H1 (cell line): ENCODE measurements around the gene PRELID1.

Experiments used
- ATF3 ChIP-seq: IDR thresholded peaks from 2 replicates; pipeline ENCODE4 v1.6.1; 2011; ENCODE audit warnings: low read depth, mild to moderate bottlenecking, low read length; ENCODE audit not compliant: insufficient read depth
- CEBPB ChIP-seq: IDR thresholded peaks from 2 replicates; pipeline ENCODE4 v1.6.1; 2012; ENCODE audit warnings: low read depth, low read length
- CHD1 ChIP-seq: IDR thresholded peaks from 2 replicates; pipeline ENCODE4 v1.6.1; 2012; ENCODE audit warnings: low read depth, low read length, improper control_type of control experiment
- HDAC2 ChIP-seq, 2 experiments: fragments of 300-600 bp in 1 of 2; sonication (generic) in 1 of 2; IDR thresholded peaks; 2 replicates each; pipeline ENCODE4 v1.6.1; 2011 to 2012; ENCODE audit warnings: low read depth in 2 of 2, low read length in 2 of 2, mild to moderate bottlenecking in 2 of 2, moderate library complexity in 2 of 2, borderline replicate concordance in 1 of 2, inconsistent platforms in 1 of 2
- SIN3A ChIP-seq, 2 experiments: IDR thresholded peaks in 1 of 2; conservative IDR thresholded peaks in 1 of 2; 2 replicates each; pipeline ENCODE4 v1.6.1; 2011 to 2012; ENCODE audit warnings: low read length in 2 of 2, improper control_type of control experiment in 1 of 2, low read depth in 1 of 2, mild to moderate bottlenecking in 1 of 2
- SIX5 ChIP-seq: IDR thresholded peaks from 2 replicates; pipeline ENCODE4 v1.6.1; 2011; ENCODE audit warnings: mild to moderate bottlenecking, low read depth, low read length
- TAF1 ChIP-seq: IDR thresholded peaks from 2 replicates; pipeline ENCODE4 v1.6.1; 2011; ENCODE audit warnings: mild to moderate bottlenecking, low read depth, low read length
- TF ChIP-seq, protein P1 (sequence below), 3 experiments: IDR thresholded peaks; 1 replicate in 2 of 3; 2 replicates in 1 of 3; pipeline versions ENCODE4 v1.5.1 to v1.6.1; 2011; ENCODE audit warnings: low read length in 3 of 3, mild to moderate bottlenecking in 3 of 3, inconsistent platforms in 2 of 3, low read depth in 1 of 3, moderate library complexity in 1 of 3; ENCODE audit not compliant: insufficient read depth in 1 of 3; ENCODE audit errors: control extremely low read depth in 1 of 3

DNA sequence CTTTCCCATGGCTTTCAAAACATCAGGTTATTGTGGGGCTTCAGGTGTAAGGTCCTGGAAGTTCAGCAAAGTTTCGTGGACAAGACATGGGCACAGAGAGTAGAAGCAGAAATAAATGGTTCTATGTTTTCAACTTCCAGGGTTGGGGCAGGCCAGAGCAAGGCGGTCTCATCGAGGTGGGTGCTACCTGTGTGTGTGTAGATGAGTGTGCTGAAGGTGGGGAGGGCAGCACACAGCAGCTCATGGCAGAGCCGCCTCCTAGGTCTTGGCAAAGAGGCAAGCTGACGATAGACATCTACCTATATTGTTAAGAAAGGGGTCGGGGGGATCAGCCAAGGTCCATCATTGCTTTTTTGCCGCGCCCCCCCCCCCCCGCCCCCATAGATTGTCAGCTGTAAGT is 3.9 kb upstream of the PRELID1 start:
- TF ChIP-seq ATF3 (no peak), HDAC2 (IDR thresholded peaks at IDR 0.05; ENCODE audit: borderline replicate concordance in 1 of 2, low read depth in 2 of 2, low read length in 2 of 2) (no peak), SIX5 (no peak), TAF1 (no peak), CEBPB (no peak), SIN3A (conservative IDR thresholded peaks at IDR 0.05 in 1 of 2, IDR thresholded peaks at IDR 0.05 in 1 of 2; ENCODE audit: low read depth in 1 of 2, low read length in 2 of 2) (no peak), CHD1 (no peak)
- TF ChIP-seq, protein P1, sequence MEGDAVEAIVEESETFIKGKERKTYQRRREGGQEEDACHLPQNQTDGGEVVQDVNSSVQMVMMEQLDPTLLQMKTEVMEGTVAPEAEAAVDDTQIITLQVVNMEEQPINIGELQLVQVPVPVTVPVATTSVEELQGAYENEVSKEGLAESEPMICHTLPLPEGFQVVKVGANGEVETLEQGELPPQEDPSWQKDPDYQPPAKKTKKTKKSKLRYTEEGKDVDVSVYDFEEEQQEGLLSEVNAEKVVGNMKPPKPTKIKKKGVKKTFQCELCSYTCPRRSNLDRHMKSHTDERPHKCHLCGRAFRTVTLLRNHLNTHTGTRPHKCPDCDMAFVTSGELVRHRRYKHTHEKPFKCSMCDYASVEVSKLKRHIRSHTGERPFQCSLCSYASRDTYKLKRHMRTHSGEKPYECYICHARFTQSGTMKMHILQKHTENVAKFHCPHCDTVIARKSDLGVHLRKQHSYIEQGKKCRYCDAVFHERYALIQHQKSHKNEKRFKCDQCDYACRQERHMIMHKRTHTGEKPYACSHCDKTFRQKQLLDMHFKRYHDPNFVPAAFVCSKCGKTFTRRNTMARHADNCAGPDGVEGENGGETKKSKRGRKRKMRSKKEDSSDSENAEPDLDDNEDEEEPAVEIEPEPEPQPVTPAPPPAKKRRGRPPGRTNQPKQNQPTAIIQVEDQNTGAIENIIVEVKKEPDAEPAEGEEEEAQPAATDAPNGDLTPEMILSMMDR (IDR thresholded peaks at IDR 0.05; ENCODE audit: control extremely low read depth in 1 of 3, insufficient read depth in 1 of 3, low read depth in 1 of 3, low read length in 3 of 3), result no peak
